Ascending aorta (tissue), 2 donors: ENCODE results near the gene TEX29. TPM values are rescaled to one million over a fixed set of nuclear protein-coding genes. Genes with fewer than 3 reads are reported as not detected.

Experiments used
- DNase-seq, 2 donors: peaks; one replicate each; pipeline ENCODE4 v3.0.0-alpha.2; 2019; ENCODE audit warnings: low spot score in 2 of 2
- H3K27ac ChIP-seq, 2 donors: fragments of 200-600 bp; sonication (generic); one replicate each; pipeline ENCODE4 v1.5.1; 2016 to 2017; ENCODE audit warnings: mild to moderate bottlenecking in 1 of 2
- H3K27me3 ChIP-seq: fragments of 200-600 bp; sonication (generic); one replicate; pipeline ENCODE4 v1.5.1; 2017
- H3K36me3 ChIP-seq, 2 donors: fragments of 200-600 bp; sonication (generic); one replicate each; pipeline ENCODE4 v1.5.1; 2016
- H3K4me1 ChIP-seq, 2 donors: fragments of 200-600 bp; sonication (generic); one replicate each; pipeline ENCODE4 v1.5.1; 2016 to 2017; ENCODE audit warnings: mild to moderate bottlenecking in 1 of 2
- H3K4me3 ChIP-seq, 2 donors: fragments of 200-600 bp; sonication (generic); one replicate each; pipeline ENCODE4 v1.5.1; 2016 to 2017; ENCODE audit warnings: mild to moderate bottlenecking in 1 of 2
- H3K9me3 ChIP-seq, 2 donors: fragments of 200-600 bp; sonication (generic); one replicate each; pipeline ENCODE4 v1.5.1; 2016
- CTCF ChIP-seq, 3 experiments: fragments of 200-600 bp in 2 of 3; fragments of 450-650 bp in 1 of 3; sonication (generic) in 2 of 3; IDR thresholded peaks; one replicate each; pipeline ENCODE4 v1.5.1; 2016 to 2019; ENCODE audit warnings: antibody characterized with exemption in 3 of 3, mild to moderate bottlenecking in 1 of 3, moderate library complexity in 1 of 3
- intact Hi-C: fragments of 100-400 bp; cut with DNase I; formaldehyde crosslinking; loops from one replicate; pipeline ENCODE4 v1.15.1; 2023
- total RNA-seq: library from RNA; depleted of rRNA; stranded (reverse); fragments of >200 nt; gene quantifications from one replicate; pipeline ENCODE4 v1.1.0, GENCODE V29; 2016

TEX29 gene
- total RNA-seq, 1 donor from 2014 or later, result not detected

GRCh38 chr13:111312944-111313590 lies 7.4 kb upstream of the TEX29 start:
- intact Hi-C loops, result no loop called here
- peaks cover 0 to 2% of the 10 kb centered on the region in 2 donors for H3K4me1 ChIP-seq
- H3K27ac ChIP-seq, result no peak overlapping the region
- H3K9me3 ChIP-seq, result peaks cover 0 to 6% of the 10 kb centered on the region in 2 donors
- no peak overlapping the region for H3K4me3 ChIP-seq
- no peak for DNase-seq
- no peak for TF ChIP-seq CTCF (IDR thresholded peaks at IDR 0.05)
- no peaks in the 10 kb centered on the region for H3K27me3 ChIP-seq
- H3K36me3 ChIP-seq, result peaks cover 0 to 29% of the 10 kb centered on the region in 2 donors

- Histone ChIP-seq H3K9me3 (peaks cover 0 to 6% of the 10 kb centered on the region in 2 donors), H3K4me1 (peaks cover 0 to 2% of the 10 kb centered on the region in 2 donors), H3K27me3 (no peaks in the 10 kb centered on the region), H3K27ac (no peak overlapping the region), H3K4me3 (no peak overlapping the region), H3K36me3 (peaks cover 0 to 23% of the 10 kb centered on the region in 2 donors)
- no peak for DNase-seq
- intact Hi-C loops, result no loop called here
- TF ChIP-seq CTCF (IDR thresholded peaks at IDR 0.05), result no peak
Observed at GRCh38 chr13:111313911-111314425, 6.5 kb upstream of the TEX29 start.

- TF ChIP-seq CTCF (IDR thresholded peaks at IDR 0.05), result no peak
- H3K36me3 ChIP-seq, result peaks cover 0 to 18% of the 10 kb centered on the region in 2 donors
Observed at GRCh38 chr13:111314852-111315251, 5.6 kb upstream of the TEX29 start.

GRCh38 chr13:111315347-111315995 lies 5.0 kb upstream of the TEX29 start:
- Histone ChIP-seq H3K4me3 (no peak overlapping the region), H3K9me3 (peaks cover 0 to 6% of the 10 kb centered on the region in 2 donors), H3K4me1 (peaks cover 0 to 2% of the 10 kb centered on the region in 2 donors), H3K27me3 (no peaks in the 10 kb centered on the region), H3K36me3 (peaks cover 0 to 18% of the 10 kb centered on the region in 2 donors), H3K27ac (no peak overlapping the region)
- peak in 1 of 2 donors; percentile 50 for DNase-seq
- TF ChIP-seq CTCF (IDR thresholded peaks at IDR 0.05), result no peak
- intact Hi-C loops, result no loop called here

More at GRCh38 chr13:111314852-111315251, 5.6 kb upstream of the TEX29 start:
- H3K27me3 ChIP-seq, result no peaks in the 10 kb centered on the region
- DNase-seq, result no peak
- peaks cover 0 to 6% of the 10 kb centered on the region in 2 donors for H3K9me3 ChIP-seq
- peaks cover 0 to 2% of the 10 kb centered on the region in 2 donors for H3K4me1 ChIP-seq
- intact Hi-C loops, result no loop called here
- H3K4me3 ChIP-seq, result no peak overlapping the region
- H3K27ac ChIP-seq, result no peak overlapping the region

GRCh38 chr13:111316161-111316730 lies 4.2 kb upstream of the TEX29 start:
- Histone ChIP-seq H3K9me3 (peaks cover 0 to 6% of the 10 kb centered on the region in 2 donors), H3K27ac (no peak overlapping the region), H3K36me3 (peaks cover 0 to 17% of the 10 kb centered on the region in 2 donors), H3K4me1 (peaks cover 0 to 2% of the 10 kb centered on the region in 2 donors), H3K27me3 (no peaks in the 10 kb centered on the region), H3K4me3 (no peak overlapping the region)
- no peak for TF ChIP-seq CTCF (IDR thresholded peaks at IDR 0.05)
- intact Hi-C loops, result no loop called here
- DNase-seq, result peak in 1 of 2 donors; percentile 56
